Pons (tissue), 1 donor: ENCODE results near the gene DSTYK.
"Not testable (repeated sequence)": the region's sequence is repeated elsewhere in the genome, so short reads cannot be mapped to it uniquely, and the experiment has no call there.

Experiments
- DNase-seq: peaks from one replicate; pipeline ENCODE4 v3.0.0-alpha.2; 2016; ENCODE audit warnings: low spot score

Gene DSTYK

GRCh38 chr1:205179842-205180241 lies 31.7 kb downstream of the DSTYK start:
- DNase-seq = no peak

GRCh38 chr1:205172729-205173366 lies 38.7 kb downstream of the DSTYK start:
- DNase-seq = no peak

- no peak for DNase-seq
Observed at GRCh38 chr1:205171369-205171768, 40.1 kb downstream of the DSTYK start.

- no peak for DNase-seq
Observed at GRCh38 chr1:205170532-205171269, 40.8 kb downstream of the DSTYK start.

GRCh38 chr1:205169248-205169647 lies 42.3 kb downstream of the DSTYK start:
- no peak for DNase-seq

GRCh38 chr1:205168291-205168690 lies 43.2 kb downstream of the DSTYK start:
- DNase-seq = no peak

- peak; percentile 30 for DNase-seq
Observed at GRCh38 chr1:205162301-205162700, 49.2 kb downstream of the DSTYK start.

GRCh38 chr1:205161076-205161475 lies 50.4 kb downstream of the DSTYK start:
- no peak for DNase-seq

- DNase-seq = no peak
Observed at GRCh38 chr1:205158048-205158616, 53.4 kb downstream of the DSTYK start.

GRCh38 chr1:205155665-205156377 lies 55.7 kb downstream of the DSTYK start:
- not testable (repeated sequence) for DNase-seq

GRCh38 chr1:205152505-205152904 lies 59.0 kb downstream of the DSTYK start:
- DNase-seq = no peak

GRCh38 chr1:205150651-205151428 lies 60.7 kb downstream of the DSTYK start:
- no peak for DNase-seq

GRCh38 chr1:205147191-205147835 lies 64.2 kb downstream of the DSTYK start:
- no peak for DNase-seq

- no peak for DNase-seq
Observed at GRCh38 chr1:205144751-205145150, 66.8 kb downstream of the DSTYK start.

GRCh38 chr1:205144046-205144720 lies 67.3 kb downstream of the DSTYK start:
- DNase-seq = no peak

GRCh38 chr1:205142102-205142469 lies 69.4 kb downstream of the DSTYK start:
- DNase-seq = no peak

- DNase-seq = peak; percentile 89
Observed at GRCh38 chr1:205141236-205142101, 70.0 kb downstream of the DSTYK start.

GRCh38 chr1:205140113-205140512 lies 71.4 kb downstream of the DSTYK start:
- no peak for DNase-seq

- DNase-seq = no peak
Observed at GRCh38 chr1:205137901-205138300, 73.6 kb downstream of the DSTYK start.

GRCh38 chr1:205133287-205133686 lies 78.2 kb downstream of the DSTYK start:
- DNase-seq = no peak
